Keratinocyte (primary cell): Measurements from ENCODE around the gene CLN6. TPM values are rescaled to one million over a fixed set of nuclear protein-coding genes. Genes with fewer than 3 reads are reported as not detected.
"Not testable (repeated sequence)": the region's sequence is repeated elsewhere in the genome, so short reads cannot be mapped to it uniquely, and the experiment has no call there.

ENCODE experiments used
- DNase-seq: peaks from one replicate; pipeline ENCODE4 v3.0.0-alpha.2; 2011; ENCODE audit warnings: low read depth, missing footprints, low spot score
- FAIRE-seq: peaks from 2 replicates; lab custom pipeline; 2011; peaks lifted over from hg19 to GRCh38; lab: Jason Lieb, UNC
- H2AFZ ChIP-seq: 2 replicates; pipeline ENCODE4 v1.6.0; 2012; ENCODE audit warnings: low read length, control low read depth, inconsistent platforms; ENCODE audit not compliant: control insufficient read depth
- H3K27ac ChIP-seq: 2 replicates; pipeline ENCODE4 v1.5.1; 2011; ENCODE audit warnings: low read length; ENCODE audit not compliant: control insufficient read depth, insufficient read depth
- H3K27me3 ChIP-seq: 3 replicates; pipeline ENCODE4 v1.6.0; 2011; ENCODE audit warnings: low read length; ENCODE audit not compliant: control insufficient read depth, insufficient read depth; ENCODE audit errors: extremely low read depth
- H3K36me3 ChIP-seq, 2 experiments: 2 replicates in 1 of 2; 3 replicates in 1 of 2; pipeline ENCODE4 v1.5.1; 2011; ENCODE audit warnings: low read length in 2 of 2, mild to moderate bottlenecking in 1 of 2; ENCODE audit not compliant: control insufficient read depth in 2 of 2, insufficient read depth in 2 of 2; ENCODE audit errors: extremely low read depth in 1 of 2
- H3K4me1 ChIP-seq: 3 replicates; pipeline ENCODE4 v1.5.1; 2011; ENCODE audit warnings: low read length; ENCODE audit not compliant: control insufficient read depth, insufficient read depth; ENCODE audit errors: extremely low read depth
- H3K4me2 ChIP-seq: 3 replicates; pipeline ENCODE4 v1.6.0; 2011; ENCODE audit warnings: low read depth, low read length; ENCODE audit not compliant: control insufficient read depth, insufficient read depth; ENCODE audit errors: extremely low read depth
- H3K4me3 ChIP-seq, 3 experiments: fragments of 200-600 bp in 1 of 3; sonication (generic) in 1 of 3; 2 replicates in 2 of 3; 3 replicates in 1 of 3; pipeline ENCODE4 v1.5.1; 2011 to 2016; ENCODE audit warnings: low read length in 3 of 3, mild to moderate bottlenecking in 3 of 3, control low read depth in 2 of 3, inconsistent platforms in 1 of 3, low read depth in 1 of 3, mixed read lengths in 1 of 3, mixed run types in 1 of 3, moderate library complexity in 1 of 3; ENCODE audit not compliant: control insufficient read depth in 2 of 3, insufficient read depth in 2 of 3; ENCODE audit errors: extremely low read depth in 1 of 3
- H3K79me2 ChIP-seq: 2 replicates; pipeline ENCODE4 v1.6.0; 2012; ENCODE audit warnings: low read length; ENCODE audit not compliant: control insufficient read depth, insufficient read depth
- H3K9ac ChIP-seq: 3 replicates; pipeline ENCODE4 v1.6.0; 2011; ENCODE audit warnings: low read length; ENCODE audit not compliant: control insufficient read depth, insufficient read depth; ENCODE audit errors: extremely low read depth
- H3K9me1 ChIP-seq: 3 replicates; pipeline ENCODE4 v1.6.0; 2011; ENCODE audit warnings: low read length; ENCODE audit not compliant: control insufficient read depth, insufficient read depth; ENCODE audit errors: extremely low read depth
- H3K9me3 ChIP-seq: 2 replicates; pipeline ENCODE4 v1.5.1; 2012; ENCODE audit warnings: low read depth, low read length; ENCODE audit not compliant: control insufficient read depth
- H4K20me1 ChIP-seq: 3 replicates; pipeline ENCODE4 v1.6.0; 2011; ENCODE audit warnings: low read length; ENCODE audit not compliant: control insufficient read depth, insufficient read depth; ENCODE audit errors: extremely low read depth
- EZH2 ChIP-seq: IDR thresholded peaks from one replicate; pipeline ENCODE4 v1.6.1; 2012; ENCODE audit warnings: inconsistent platforms, mild to moderate bottlenecking, low read length, moderate library complexity
- dilution Hi-C: fragments of 300-500 bp; cut with MboI; formaldehyde crosslinking; loops from one replicate; pipeline ENCODE4 v1.7.0; 2020; ENCODE audit warnings: low sequenced_read_pairs; ENCODE audit not compliant: extremely low pct_ligation_motif_present
- polyA plus RNA-seq, 5 experiments: library from polyadenylated mRNA; depleted of rRNA in 3 of 5; stranded (reverse) in 3 of 5; stranded (forward) in 1 of 5; unstranded in 1 of 5; fragments of >200 nt; gene quantifications; 1 replicate in 1 of 5; 2 replicates in 3 of 5; 3 replicates in 1 of 5; pipeline versions ENCODE4 v1.2.1 to v1.2.3, GENCODE V29; 2011 to 2012; ENCODE audit warnings: missing spikeins in 2 of 5, low read depth in 1 of 5, low replicate concordance in 1 of 5
- TF ChIP-seq, protein P1 (sequence below), 3 experiments: IDR thresholded peaks in 1 of 3; conservative IDR thresholded peaks in 1 of 3; optimal IDR thresholded peaks in 1 of 3; 2 replicates in 2 of 3; 3 replicates in 1 of 3; pipeline versions ENCODE3 to v1.5.1; 2011; ENCODE audit warnings: low read length in 3 of 3, mild to moderate bottlenecking in 3 of 3, moderate library complexity in 2 of 3, control low read depth in 1 of 3, inconsistent platforms in 1 of 3; ENCODE audit not compliant: insufficient read depth in 2 of 3; ENCODE audit errors: extremely low read depth in 1 of 3

Gene CLN6
- polyA plus RNA-seq, 1 donor (not counting 4 experiments of a cell fraction or from before 2014, with no cell fraction given), result 26.7 TPM

DNA sequence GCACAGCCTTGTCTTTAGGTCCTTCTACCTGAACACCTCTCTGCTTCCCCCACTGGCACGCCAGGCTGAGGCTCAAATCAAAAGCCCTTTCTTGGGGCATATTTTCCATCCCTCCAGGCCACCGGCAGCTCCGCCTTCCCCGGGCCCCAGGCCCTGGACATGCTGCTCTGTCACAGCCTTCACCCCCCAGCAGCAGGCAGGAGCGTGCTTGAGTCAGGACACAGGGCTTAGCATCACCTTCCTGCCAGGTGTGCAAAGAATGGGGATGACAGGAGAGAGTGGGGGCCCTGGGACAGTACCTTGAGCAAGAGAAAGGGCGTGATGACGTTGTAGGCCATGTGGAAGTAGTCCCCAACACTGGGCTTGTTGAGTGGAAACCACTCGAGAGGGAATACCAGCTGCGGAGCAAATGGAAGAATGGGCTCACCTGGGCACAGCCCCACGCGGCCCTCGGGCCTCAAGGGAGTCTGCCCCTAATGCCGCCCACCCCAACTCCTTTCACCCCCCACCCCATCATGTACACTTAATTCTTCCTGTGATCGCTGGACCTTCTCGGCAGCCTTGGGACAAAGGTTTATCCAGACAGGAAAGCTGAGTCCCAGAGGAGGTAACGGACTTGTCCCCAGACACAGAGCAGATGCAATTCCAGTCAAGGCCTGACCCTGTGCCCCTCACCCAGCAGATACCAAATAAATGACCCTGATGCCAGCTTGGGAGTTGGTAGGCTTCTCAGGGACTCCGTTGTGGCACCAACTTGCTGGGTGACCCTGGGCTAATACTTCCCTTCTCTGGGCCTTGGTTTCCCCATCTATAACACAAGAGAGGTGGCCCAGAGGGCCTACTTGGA is 15.3 kb downstream of the CLN6 start:
- no peak overlapping the region for H3K9ac ChIP-seq
- no peak overlapping the region for H3K4me2 ChIP-seq
- H3K4me3 ChIP-seq, result no peak overlapping the region
- FAIRE-seq (no peak), DNase-seq (no peak)
- no peak overlapping the region for H3K27ac ChIP-seq
- peaks cover 21% of the 10 kb centered on the region for H3K79me2 ChIP-seq
- no peak overlapping the region for H2AFZ ChIP-seq
- no peaks in the 10 kb centered on the region for H3K9me3 ChIP-seq
- TF ChIP-seq, protein P1, sequence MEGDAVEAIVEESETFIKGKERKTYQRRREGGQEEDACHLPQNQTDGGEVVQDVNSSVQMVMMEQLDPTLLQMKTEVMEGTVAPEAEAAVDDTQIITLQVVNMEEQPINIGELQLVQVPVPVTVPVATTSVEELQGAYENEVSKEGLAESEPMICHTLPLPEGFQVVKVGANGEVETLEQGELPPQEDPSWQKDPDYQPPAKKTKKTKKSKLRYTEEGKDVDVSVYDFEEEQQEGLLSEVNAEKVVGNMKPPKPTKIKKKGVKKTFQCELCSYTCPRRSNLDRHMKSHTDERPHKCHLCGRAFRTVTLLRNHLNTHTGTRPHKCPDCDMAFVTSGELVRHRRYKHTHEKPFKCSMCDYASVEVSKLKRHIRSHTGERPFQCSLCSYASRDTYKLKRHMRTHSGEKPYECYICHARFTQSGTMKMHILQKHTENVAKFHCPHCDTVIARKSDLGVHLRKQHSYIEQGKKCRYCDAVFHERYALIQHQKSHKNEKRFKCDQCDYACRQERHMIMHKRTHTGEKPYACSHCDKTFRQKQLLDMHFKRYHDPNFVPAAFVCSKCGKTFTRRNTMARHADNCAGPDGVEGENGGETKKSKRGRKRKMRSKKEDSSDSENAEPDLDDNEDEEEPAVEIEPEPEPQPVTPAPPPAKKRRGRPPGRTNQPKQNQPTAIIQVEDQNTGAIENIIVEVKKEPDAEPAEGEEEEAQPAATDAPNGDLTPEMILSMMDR (optimal IDR thresholded peaks at IDR 0.05 in 1 of 3, IDR thresholded peaks at IDR 0.05 in 1 of 3, conservative IDR thresholded peaks at IDR 0.05 in 1 of 3; ENCODE audit: extremely low read depth in 1 of 3, insufficient read depth in 2 of 3, low read length in 3 of 3), result no peak
- no peak for TF ChIP-seq EZH2
- no peaks in the 10 kb centered on the region for H3K9me1 ChIP-seq
- dilution Hi-C loops, result no loop called here
- peaks cover 9% of the 10 kb centered on the region for H3K4me1 ChIP-seq
- H3K27me3 ChIP-seq, result no peaks in the 10 kb centered on the region
- peaks cover 6 to 15% of the 10 kb centered on the region in 2 experiments for H3K36me3 ChIP-seq
- H4K20me1 ChIP-seq, result no peaks in the 10 kb centered on the region

DNA sequence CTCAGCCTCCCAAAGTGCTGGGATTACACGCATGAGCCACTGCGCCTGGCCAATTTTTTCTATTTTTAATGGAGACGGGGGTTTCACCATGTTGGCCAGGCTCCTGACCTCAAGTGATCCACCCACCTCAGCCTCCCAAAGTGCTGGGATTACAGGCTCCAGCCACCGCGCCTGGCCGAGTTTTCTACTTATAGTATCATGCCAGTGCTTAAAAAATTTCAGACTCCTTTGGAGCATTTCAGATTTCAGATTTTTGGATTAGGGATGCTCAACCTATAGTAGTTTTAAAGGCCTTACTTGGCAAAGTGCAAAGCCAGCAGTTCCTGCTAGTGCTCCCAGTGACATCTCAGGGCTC is 16.1 kb downstream of the CLN6 start:
- H3K27me3 ChIP-seq, H3K4me3 ChIP-seq, H3K9me1 ChIP-seq, FAIRE-seq, H2AFZ ChIP-seq, dilution Hi-C loops, H3K9me3 ChIP-seq, DNase-seq, H3K4me1 ChIP-seq, H3K4me2 ChIP-seq, H4K20me1 ChIP-seq, H3K27ac ChIP-seq, H3K9ac ChIP-seq: not testable (repeated sequence)
- H3K36me3 ChIP-seq, result peaks cover 6 to 12% of the 10 kb centered on the region in 2 experiments
- peaks cover 15% of the 10 kb centered on the region for H3K79me2 ChIP-seq
